GM18505 (cell line): Measurements from ENCODE around the gene KRTAP3-3.
"Not testable (repeated sequence)": the region's sequence is repeated elsewhere in the genome, so short reads cannot be mapped to it uniquely, and the experiment has no call there.

Experiments
- ATAC-seq: cut with Tn5 transposase; IDR thresholded peaks from one replicate; pipeline ENCODE4 v1.9.1; 2021; ENCODE audit not compliant: unreplicated experiment
- POLR2A ChIP-seq: IDR thresholded peaks from 4 replicates; pipeline ENCODE4 v1.6.1; 2011; ENCODE audit warnings: borderline replicate concordance; ENCODE audit not compliant: insufficient read depth, insufficient read length; ENCODE audit errors: extremely low read depth

KRTAP3-3 gene

GRCh38 chr17:41013181-41013580, 19.2 kb upstream of the KRTAP3-3 start:
- no peak for TF ChIP-seq POLR2A
- ATAC-seq, result no peak

GRCh38 chr17:41012326-41013120, 18.6 kb upstream of the KRTAP3-3 start:
- TF ChIP-seq POLR2A, result no peak
- ATAC-seq, result no peak

- ATAC-seq, result no peak
- no peak for TF ChIP-seq POLR2A
These were observed 16.5 kb upstream of the KRTAP3-3 start for GRCh38 chr17:41010441-41010840.

GRCh38 chr17:41009936-41010335, 16.0 kb upstream of the KRTAP3-3 start:
- no peak for ATAC-seq
- no peak for TF ChIP-seq POLR2A

GRCh38 chr17:41009301-41009760, 15.4 kb upstream of the KRTAP3-3 start:
- no peak for TF ChIP-seq POLR2A
- ATAC-seq, result no peak

- no peak for ATAC-seq
- no peak for TF ChIP-seq POLR2A
These were observed 14.8 kb upstream of the KRTAP3-3 start, which contains the start of gene KRTAP3-1 for GRCh38 chr17:41008811-41009210. Gene KRTAP3-1 (minus strand): TSS chr17:41009128. CDS start chr17:41009074, 54 bp downstream.

- no peak for TF ChIP-seq POLR2A
- no peak for ATAC-seq
These were observed 10.4 kb upstream of the KRTAP3-3 start for GRCh38 chr17:41004397-41004796.

- ATAC-seq, result no peak
These were observed 10.0 kb upstream of the KRTAP3-3 start for GRCh38 chr17:41003926-41004325.

GRCh38 chr17:41002814-41003213, 8.8 kb upstream of the KRTAP3-3 start:
- ATAC-seq, result no peak
- no peak for TF ChIP-seq POLR2A

More at GRCh38 chr17:41003926-41004325, 10.0 kb upstream of the KRTAP3-3 start:
- no peak for TF ChIP-seq POLR2A

GRCh38 chr17:41001795-41002194, 7.8 kb upstream of the KRTAP3-3 start:
- ATAC-seq, result no peak
- TF ChIP-seq POLR2A, result no peak

GRCh38 chr17:40999563-40999962, 5.6 kb upstream of the KRTAP3-3 start, which contains the start of gene KRTAP3-2:
Gene KRTAP3-2 (minus strand): TSS chr17:40999906. CDS start chr17:40999853, 53 bp downstream.
- not testable (repeated sequence) for ATAC-seq

GRCh38 chr17:40997361-40997760, 3.4 kb upstream of the KRTAP3-3 start:
- no peak for TF ChIP-seq POLR2A
- no peak for ATAC-seq

- ATAC-seq, result no peak
- no peak for TF ChIP-seq POLR2A
These were observed 2.9 kb upstream of the KRTAP3-3 start for GRCh38 chr17:40996829-40997228.

GRCh38 chr17:40995116-40995515, 1.2 kb upstream of the KRTAP3-3 start:
- TF ChIP-seq POLR2A, result no peak
- ATAC-seq, result no peak
